H9 (cell line): ENCODE measurements around the gene C4orf36. TPM values are rescaled to one million over a fixed set of nuclear protein-coding genes. Genes with fewer than 3 reads are reported as not detected.

Experiments
- DNase-seq: peaks from one replicate; pipeline ENCODE4 v3.0.0-alpha.2; 2017
- H2AFZ ChIP-seq: one replicate; pipeline ENCODE4 v1.6.1; 2013; ENCODE audit warnings: mild to moderate bottlenecking, low read length, control low read depth, moderate library complexity
- H2AK5ac ChIP-seq: 2 replicates; pipeline ENCODE4 v1.6.1; 2013; ENCODE audit warnings: low read length, control low read depth, mixed read lengths; ENCODE audit not compliant: insufficient read length
- H2BK120ac ChIP-seq: one replicate; pipeline ENCODE4 v1.6.1; 2013; ENCODE audit warnings: low read depth, mild to moderate bottlenecking, low read length, control low read depth, inconsistent platforms; ENCODE audit not compliant: poor library complexity, severe bottlenecking
- H2BK12ac ChIP-seq: 2 replicates; pipeline ENCODE4 v1.6.1; 2013; ENCODE audit warnings: low read length, control low read depth, mixed read lengths, low read depth; ENCODE audit not compliant: insufficient read length
- H2BK15ac ChIP-seq: 2 replicates; pipeline ENCODE4 v1.6.1; 2013; ENCODE audit warnings: low read depth, low read length, control low read depth
- H2BK20ac ChIP-seq: one replicate; pipeline ENCODE4 v1.6.1; 2013; ENCODE audit warnings: low read depth, mild to moderate bottlenecking, low read length, control low read depth, inconsistent platforms; ENCODE audit not compliant: poor library complexity, severe bottlenecking
- H2BK5ac ChIP-seq: 2 replicates; pipeline ENCODE4 v1.6.1; 2013; ENCODE audit warnings: low read length, control low read depth, mixed read lengths; ENCODE audit not compliant: insufficient read length
- H3K14ac ChIP-seq: 2 replicates; pipeline ENCODE4 v1.6.1; 2013; ENCODE audit warnings: low read length, control low read depth; ENCODE audit not compliant: insufficient read depth
- H3K18ac ChIP-seq: 2 replicates; pipeline ENCODE4 v1.6.1; 2013; ENCODE audit warnings: low read depth, mild to moderate bottlenecking, mixed read lengths, low read length, control low read depth; ENCODE audit not compliant: insufficient read length
- H3K23ac ChIP-seq: 2 replicates; pipeline ENCODE4 v1.6.1; 2013; ENCODE audit warnings: low read length, control low read depth, mixed read lengths, low read depth; ENCODE audit not compliant: insufficient read length
- H3K23me2 ChIP-seq: 2 replicates; pipeline ENCODE4 v1.6.1; 2013; ENCODE audit warnings: low read depth, mild to moderate bottlenecking, mixed read lengths, low read length, control low read depth; ENCODE audit not compliant: insufficient read length, poor library complexity, severe bottlenecking
- H3K27ac ChIP-seq: 2 replicates; pipeline ENCODE4 v1.5.1; 2013; ENCODE audit warnings: low read length, control low read depth, mixed read lengths, low read depth; ENCODE audit not compliant: insufficient read length
- H3K27me3 ChIP-seq: 2 replicates; pipeline ENCODE4 v1.6.1; 2013; ENCODE audit warnings: low read length, control low read depth, inconsistent platforms; ENCODE audit not compliant: insufficient read depth
- H3K4ac ChIP-seq: 2 replicates; pipeline ENCODE4 v1.6.1; 2013; ENCODE audit warnings: low read depth, mild to moderate bottlenecking, control low read depth, inconsistent platforms, low read length, moderate library complexity
- H3K4me1 ChIP-seq: 2 replicates; pipeline ENCODE4 v1.6.1; 2013; ENCODE audit warnings: low read length, control low read depth, inconsistent platforms; ENCODE audit not compliant: insufficient read depth
- H3K4me2 ChIP-seq: 2 replicates; pipeline ENCODE4 v1.6.1; 2013; ENCODE audit warnings: low read length, control low read depth, mixed read lengths; ENCODE audit not compliant: insufficient read length, insufficient read depth
- H3K56ac ChIP-seq: 2 replicates; pipeline ENCODE4 v1.6.1; 2013; ENCODE audit warnings: low read depth, mild to moderate bottlenecking, mixed read lengths, low read length, control low read depth; ENCODE audit not compliant: insufficient read length
- H3K79me1 ChIP-seq: 2 replicates; pipeline ENCODE4 v1.6.1; 2013; ENCODE audit warnings: low read depth, mild to moderate bottlenecking, moderate library complexity, low read length, control low read depth, inconsistent platforms; ENCODE audit not compliant: insufficient read depth, poor library complexity, severe bottlenecking
- H3K79me2 ChIP-seq: 2 replicates; pipeline ENCODE4 v1.6.1; 2013; ENCODE audit warnings: low read length, control low read depth, inconsistent platforms; ENCODE audit not compliant: insufficient read depth
- H3K9ac ChIP-seq: 2 replicates; pipeline ENCODE4 v1.6.1; 2013; ENCODE audit warnings: low read length, control low read depth, mixed read lengths; ENCODE audit not compliant: insufficient read length; ENCODE audit errors: extremely low read depth
- H3K9me3 ChIP-seq: one replicate; pipeline ENCODE4 v1.6.1; 2013; ENCODE audit warnings: low read depth, low read length, inconsistent platforms; ENCODE audit not compliant: control insufficient read depth
- H3T11ph ChIP-seq: one replicate; pipeline ENCODE4 v1.6.1; 2013; ENCODE audit warnings: mild to moderate bottlenecking, low read length, control low read depth, inconsistent platforms
- H4K20me1 ChIP-seq: one replicate; pipeline ENCODE4 v1.6.1; 2013; ENCODE audit not compliant: control insufficient read depth, insufficient read length, insufficient read depth
- H4K5ac ChIP-seq: 2 replicates; pipeline ENCODE4 v1.6.1; 2013; ENCODE audit warnings: low read depth, mild to moderate bottlenecking, mixed read lengths, low read length, control low read depth; ENCODE audit not compliant: insufficient read length
- H4K8ac ChIP-seq: replicated peaks from 2 replicates; pipeline ENCODE4 v1.6.1; 2013; ENCODE audit warnings: low read length, control low read depth, mixed read lengths, low read depth; ENCODE audit not compliant: insufficient read length
- H4K91ac ChIP-seq: 2 replicates; pipeline ENCODE4 v1.6.1; 2013; ENCODE audit warnings: low read depth, mild to moderate bottlenecking, moderate library complexity, mixed read lengths, low read length, control low read depth; ENCODE audit not compliant: insufficient read length
- H3K27ac Mint-ChIP-seq, 3 experiments: 2 replicates in 2 of 3; 3 replicates in 1 of 3; pipeline ENCODE4 v1.8.0; 2020 to 2021; ENCODE audit warnings: mixed read lengths in 3 of 3, mild to moderate bottlenecking in 1 of 3, moderate library complexity in 1 of 3
- H3K27me3 Mint-ChIP-seq: 2 replicates; pipeline ENCODE4 v1.8.0; 2021; ENCODE audit warnings: low read depth, mild to moderate bottlenecking, moderate library complexity, mixed read lengths
- H3K36me3 Mint-ChIP-seq, 3 experiments: 2 replicates in 2 of 3; 3 replicates in 1 of 3; pipeline ENCODE4 v1.8.0; 2020 to 2021; ENCODE audit warnings: low read depth in 3 of 3, mixed read lengths in 3 of 3; ENCODE audit not compliant: insufficient read depth in 1 of 3
- H3K4me1 Mint-ChIP-seq, 2 experiments: 2 replicates each; pipeline ENCODE4 v1.8.0; 2020; ENCODE audit warnings: mixed read lengths in 2 of 2
- H3K4me3 Mint-ChIP-seq, 2 experiments: 2 replicates in 1 of 2; 3 replicates in 1 of 2; pipeline ENCODE4 v1.8.0; 2020 to 2021; ENCODE audit warnings: mild to moderate bottlenecking in 2 of 2, mixed read lengths in 2 of 2, moderate library complexity in 1 of 2
- H3K9me3 Mint-ChIP-seq, 2 experiments: 2 replicates in 1 of 2; 3 replicates in 1 of 2; pipeline ENCODE4 v1.8.0; 2020; ENCODE audit warnings: mild to moderate bottlenecking in 2 of 2, mixed read lengths in 2 of 2, moderate library complexity in 1 of 2
- CTCF ChIP-seq: fragments of 200-600 bp; sonication (generic); conservative IDR thresholded peaks from 3 replicates; pipeline ENCODE4 v1.8.0; 2021; ENCODE audit warnings: antibody characterized with exemption, mild to moderate bottlenecking
- WGBS: extraction: QIAGEN DNeasy Blood & Tissue Kit; methylation state at CpG from one replicate; pipeline ENCODE4 v1.1.7; 2013; ENCODE audit warnings: missing lambda C conversion rate, low lambda C conversion rate, mixed read lengths; ENCODE audit not compliant: insufficient read length; ENCODE audit errors: extremely low coverage; 5-methylcytosine and 5-hydroxymethylcytosine counted together
- total RNA-seq: library from RNA; stranded (reverse); gene quantifications from 2 replicates; pipeline ENCODE4 v1.2.1, GENCODE V29; 2021

The C4orf36 gene
- total RNA-seq, 1 experiment from 2014 or later = 2.2 TPM

GRCh38 chr4:86835677-86836076 is 56.5 kb downstream of the C4orf36 start:
- Histone ChIP-seq H3K23ac (no peak overlapping the region), H3K9me3 (no peaks in the 10 kb centered on the region), H3K4me1 (no peaks in the 10 kb centered on the region), H3K9ac (no peak overlapping the region), H4K20me1 (no peaks in the 10 kb centered on the region), H2BK12ac (no peak overlapping the region), H3K27ac (no peak overlapping the region), H3K4ac (no peak overlapping the region), H3K27me3 (no peaks in the 10 kb centered on the region), H3K23me2 (no peaks in the 10 kb centered on the region), H3K79me1 (no peaks in the 10 kb centered on the region), H2BK120ac (no peak overlapping the region), H2BK15ac (no peak overlapping the region), H3K4me2 (no peak overlapping the region), H4K91ac (no peak overlapping the region), H3K79me2 (no peaks in the 10 kb centered on the region), H3K18ac (no peak overlapping the region), H3K14ac (no peak overlapping the region), H3T11ph (no peak overlapping the region), H2AFZ (no peak overlapping the region), H2BK20ac (no peak overlapping the region), H4K5ac (no peak overlapping the region), H2AK5ac (no peak overlapping the region), H4K8ac (no peak overlapping the region), H3K56ac (no peak overlapping the region), H2BK5ac (no peak overlapping the region)
- H3K36me3 Mint-ChIP-seq = no peaks in the 10 kb centered on the region; a peak in 1 of 7 replicates
- H3K27ac Mint-ChIP-seq = no peak overlapping the region
- DNase-seq = no peak
- TF ChIP-seq CTCF = no peak
- WGBS = no CpG with 5 or more reads among the region's 3 CpGs
- H3K9me3 Mint-ChIP-seq = no peaks in the 10 kb centered on the region
- H3K4me1 Mint-ChIP-seq = no peaks in the 10 kb centered on the region
- H3K4me3 Mint-ChIP-seq = no peak overlapping the region
- no peaks in the 10 kb centered on the region; the same call in 1 of the 2 replicates for H3K27me3 Mint-ChIP-seq
